ENCODE measurements around the gene NDUFA11. TPM values are rescaled to one million over a fixed set of nuclear protein-coding genes. Genes with fewer than 3 reads are reported as not detected.

NDUFA11 gene
- total and polyA plus RNA-seq, 9 of the 15 experiments (the other 6 are each of a cell fraction or from before 2014, with no cell fraction given): 63.3 to 486 (median 274) TPM

GRCh38 chr19:5903056-5903623 lies 450 bp downstream of the NDUFA11 start (continued):
- TF ChIP-seq, protein P1, sequence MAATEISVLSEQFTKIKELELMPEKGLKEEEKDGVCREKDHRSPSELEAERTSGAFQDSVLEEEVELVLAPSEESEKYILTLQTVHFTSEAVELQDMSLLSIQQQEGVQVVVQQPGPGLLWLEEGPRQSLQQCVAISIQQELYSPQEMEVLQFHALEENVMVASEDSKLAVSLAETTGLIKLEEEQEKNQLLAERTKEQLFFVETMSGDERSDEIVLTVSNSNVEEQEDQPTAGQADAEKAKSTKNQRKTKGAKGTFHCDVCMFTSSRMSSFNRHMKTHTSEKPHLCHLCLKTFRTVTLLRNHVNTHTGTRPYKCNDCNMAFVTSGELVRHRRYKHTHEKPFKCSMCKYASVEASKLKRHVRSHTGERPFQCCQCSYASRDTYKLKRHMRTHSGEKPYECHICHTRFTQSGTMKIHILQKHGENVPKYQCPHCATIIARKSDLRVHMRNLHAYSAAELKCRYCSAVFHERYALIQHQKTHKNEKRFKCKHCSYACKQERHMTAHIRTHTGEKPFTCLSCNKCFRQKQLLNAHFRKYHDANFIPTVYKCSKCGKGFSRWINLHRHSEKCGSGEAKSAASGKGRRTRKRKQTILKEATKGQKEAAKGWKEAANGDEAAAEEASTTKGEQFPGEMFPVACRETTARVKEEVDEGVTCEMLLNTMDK (IDR thresholded peaks at IDR 0.05; ENCODE audit: borderline replicate concordance, insufficient read depth, low read depth, low read length, poor library complexity, severe bottlenecking): no peak
- TF ChIP-seq RBM22 (IDR thresholded peaks at IDR 0.05; ENCODE audit: low read depth, low read length, poor library complexity, severe bottlenecking) (peak; percentile 47), BRCA1 (IDR thresholded peaks at IDR 0.05) (no peak), BRCA1 (CRISPR knock-in tag; IDR thresholded peaks at IDR 0.05) (no peak), HLTF (IDR thresholded peaks at IDR 0.05) (0 out of 2 replicates have a peak, but pooled peaks have one; percentile 10), HMBOX1 (IDR thresholded peaks at IDR 0.05) (no peak), NUFIP1 (IDR thresholded peaks at IDR 0.05; ENCODE audit: partially characterized antibody) (no peak), KAT2B (IDR thresholded peaks at IDR 0.05; ENCODE audit: low read depth, low read length) (no peak), PRMT5 (CRISPR knock-in tag; IDR thresholded peaks at IDR 0.05) (no peak), RNF2 (IDR thresholded peaks at IDR 0.05) (no peak), NR2F6 (CRISPR knock-in tag; IDR thresholded peaks at IDR 0.05) (no peak), E2F5 (CRISPR knock-in tag; IDR thresholded peaks at IDR 0.05) (no peak), ZNF174 (CRISPR knock-in tag; IDR thresholded peaks at IDR 0.05) (no peak), FOXK1 (CRISPR knock-in tag; IDR thresholded peaks at IDR 0.05; ENCODE audit: borderline replicate concordance) (peak; percentile 52; the same call in 1 of the 2 replicates)
- TF ChIP-seq, protein P2, sequence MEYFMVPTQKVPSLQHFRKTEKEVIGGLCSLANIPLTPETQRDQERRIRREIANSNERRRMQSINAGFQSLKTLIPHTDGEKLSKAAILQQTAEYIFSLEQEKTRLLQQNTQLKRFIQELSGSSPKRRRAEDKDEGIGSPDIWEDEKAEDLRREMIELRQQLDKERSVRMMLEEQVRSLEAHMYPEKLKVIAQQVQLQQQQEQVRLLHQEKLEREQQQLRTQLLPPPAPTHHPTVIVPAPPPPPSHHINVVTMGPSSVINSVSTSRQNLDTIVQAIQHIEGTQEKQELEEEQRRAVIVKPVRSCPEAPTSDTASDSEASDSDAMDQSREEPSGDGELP (CRISPR knock-in tag; IDR thresholded peaks at IDR 0.05; ENCODE audit: borderline replicate concordance): no peak
- TF ChIP-seq, protein P3, sequence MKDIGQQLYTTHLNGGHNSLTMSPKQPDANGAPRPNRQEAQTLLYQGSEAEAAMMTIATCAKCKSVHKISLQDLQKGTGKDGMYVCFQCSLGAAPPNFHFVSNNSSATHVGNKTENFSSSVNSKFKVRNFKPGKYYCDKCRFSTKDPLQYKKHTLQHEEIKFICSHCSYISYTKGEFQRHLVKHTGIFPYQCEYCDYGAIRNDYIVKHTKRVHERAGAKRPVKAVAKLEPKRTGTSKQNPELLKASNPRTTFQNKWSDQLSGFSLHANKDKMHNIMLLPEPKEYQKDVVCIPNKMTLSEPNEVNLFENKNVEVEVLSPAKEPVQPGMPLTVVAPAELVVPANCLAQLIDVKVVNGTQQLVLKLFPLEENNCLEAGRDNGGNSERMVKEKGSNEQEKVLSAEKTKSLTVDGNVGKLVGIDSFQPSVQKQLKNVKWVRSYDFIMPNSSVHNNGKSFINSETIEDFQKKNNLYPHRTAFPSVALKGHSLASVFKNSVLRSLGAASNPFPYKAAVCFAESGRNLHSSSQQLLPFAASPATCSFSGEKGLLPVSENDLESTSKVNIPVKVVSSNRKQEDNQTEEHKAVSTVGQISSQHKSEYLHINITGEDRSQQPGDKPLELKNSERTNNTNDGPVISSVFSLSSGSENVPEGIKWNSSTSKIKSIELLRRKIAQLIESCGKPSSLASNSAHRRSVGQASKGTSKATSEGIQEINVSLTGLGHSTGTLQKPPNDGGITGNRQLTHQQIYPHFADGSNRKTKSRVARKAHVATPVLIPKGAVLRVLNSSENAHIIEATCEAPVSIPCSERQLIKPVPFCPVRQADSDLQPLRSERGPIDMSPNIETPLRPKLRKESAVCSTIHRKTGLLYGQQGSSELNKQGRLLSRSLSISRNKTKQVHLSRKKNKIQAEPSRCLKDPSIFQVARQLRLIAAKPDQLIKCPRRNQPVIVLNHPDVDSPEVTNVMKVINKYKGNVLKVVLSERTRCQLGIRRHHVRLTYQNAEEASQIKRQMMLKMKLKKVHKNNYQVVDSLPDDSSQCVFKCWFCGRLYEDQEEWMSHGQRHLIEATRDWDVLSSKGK (CRISPR knock-in tag; IDR thresholded peaks at IDR 0.05): no peak
- TF ChIP-seq, protein P4, sequence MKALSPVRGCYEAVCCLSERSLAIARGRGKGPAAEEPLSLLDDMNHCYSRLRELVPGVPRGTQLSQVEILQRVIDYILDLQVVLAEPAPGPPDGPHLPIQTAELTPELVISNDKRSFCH (CRISPR knock-in tag; IDR thresholded peaks at IDR 0.05): no peak
- TF ChIP-seq, protein P4 (tag; IDR thresholded peaks at IDR 0.05): 0 out of 2 replicates have a peak, but pooled peaks have one; percentile 48

Data from K562 (cell line).